ENCODE data around the gene CX3CL1.

- TF ChIP-seq, protein P1, sequence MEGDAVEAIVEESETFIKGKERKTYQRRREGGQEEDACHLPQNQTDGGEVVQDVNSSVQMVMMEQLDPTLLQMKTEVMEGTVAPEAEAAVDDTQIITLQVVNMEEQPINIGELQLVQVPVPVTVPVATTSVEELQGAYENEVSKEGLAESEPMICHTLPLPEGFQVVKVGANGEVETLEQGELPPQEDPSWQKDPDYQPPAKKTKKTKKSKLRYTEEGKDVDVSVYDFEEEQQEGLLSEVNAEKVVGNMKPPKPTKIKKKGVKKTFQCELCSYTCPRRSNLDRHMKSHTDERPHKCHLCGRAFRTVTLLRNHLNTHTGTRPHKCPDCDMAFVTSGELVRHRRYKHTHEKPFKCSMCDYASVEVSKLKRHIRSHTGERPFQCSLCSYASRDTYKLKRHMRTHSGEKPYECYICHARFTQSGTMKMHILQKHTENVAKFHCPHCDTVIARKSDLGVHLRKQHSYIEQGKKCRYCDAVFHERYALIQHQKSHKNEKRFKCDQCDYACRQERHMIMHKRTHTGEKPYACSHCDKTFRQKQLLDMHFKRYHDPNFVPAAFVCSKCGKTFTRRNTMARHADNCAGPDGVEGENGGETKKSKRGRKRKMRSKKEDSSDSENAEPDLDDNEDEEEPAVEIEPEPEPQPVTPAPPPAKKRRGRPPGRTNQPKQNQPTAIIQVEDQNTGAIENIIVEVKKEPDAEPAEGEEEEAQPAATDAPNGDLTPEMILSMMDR (IDR thresholded peaks at IDR 0.05), result no peak
- TF ChIP-seq POLR2A (IDR thresholded peaks at IDR 0.05) (no peak), EP300 (IDR thresholded peaks at IDR 0.05) (no peak)
Measured at GRCh38 chr16:57413301-57413730, 41.0 kb downstream of the CX3CL1 start.

Measured in tibial nerve (tissue), 4 donors.